GM19238 (cell line): ENCODE results near the gene LY6G5B.

Experiments used
- DNase-seq: peaks from one replicate; pipeline ENCODE4 v3.0.0; 2011; ENCODE audit warnings: low spot score; ENCODE audit not compliant: insufficient read length

The LY6G5B gene, protein sequence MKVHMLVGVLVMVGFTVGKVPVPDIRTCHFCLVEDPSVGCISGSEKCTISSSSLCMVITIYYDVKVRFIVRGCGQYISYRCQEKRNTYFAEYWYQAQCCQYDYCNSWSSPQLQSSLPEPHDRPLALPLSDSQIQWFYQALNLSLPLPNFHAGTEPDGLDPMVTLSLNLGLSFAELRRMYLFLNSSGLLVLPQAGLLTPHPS

DNA sequence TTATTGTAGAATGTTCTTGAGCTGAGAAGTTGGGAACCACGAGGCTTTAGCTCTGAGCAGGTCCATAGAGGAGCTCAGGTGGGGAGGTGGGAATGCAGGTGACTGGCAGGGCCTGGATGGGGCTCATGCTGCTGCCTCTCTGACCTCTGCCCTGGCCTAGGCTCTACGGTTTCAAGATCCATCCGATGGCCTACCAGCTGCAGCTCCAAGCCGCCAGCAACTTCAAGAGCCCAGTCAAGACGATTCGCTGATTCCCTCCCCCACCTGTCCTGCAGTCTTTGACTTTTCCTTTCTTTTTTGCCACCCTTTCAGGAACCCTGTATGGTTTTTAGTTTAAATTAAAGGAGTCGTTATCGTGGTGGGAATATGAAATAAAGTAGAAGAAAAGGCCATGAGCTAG, at the start of gene LY6G5B:
Gene LY6G5B (plus strand): TSS at position 301 of the 400 bp plus-strand sequence. CDS start 975 bp downstream, outside the sequence.
- no peak for DNase-seq

GRCh38 chr6:31620586-31621319, 49.0 kb upstream of the LY6G5B start, which contains the start of gene PRRC2A:
Gene PRRC2A (plus strand): TSS chr6:31620715. CDS start chr6:31622790, 2,075 bp downstream.
- peak; percentile 87 for DNase-seq

DNA sequence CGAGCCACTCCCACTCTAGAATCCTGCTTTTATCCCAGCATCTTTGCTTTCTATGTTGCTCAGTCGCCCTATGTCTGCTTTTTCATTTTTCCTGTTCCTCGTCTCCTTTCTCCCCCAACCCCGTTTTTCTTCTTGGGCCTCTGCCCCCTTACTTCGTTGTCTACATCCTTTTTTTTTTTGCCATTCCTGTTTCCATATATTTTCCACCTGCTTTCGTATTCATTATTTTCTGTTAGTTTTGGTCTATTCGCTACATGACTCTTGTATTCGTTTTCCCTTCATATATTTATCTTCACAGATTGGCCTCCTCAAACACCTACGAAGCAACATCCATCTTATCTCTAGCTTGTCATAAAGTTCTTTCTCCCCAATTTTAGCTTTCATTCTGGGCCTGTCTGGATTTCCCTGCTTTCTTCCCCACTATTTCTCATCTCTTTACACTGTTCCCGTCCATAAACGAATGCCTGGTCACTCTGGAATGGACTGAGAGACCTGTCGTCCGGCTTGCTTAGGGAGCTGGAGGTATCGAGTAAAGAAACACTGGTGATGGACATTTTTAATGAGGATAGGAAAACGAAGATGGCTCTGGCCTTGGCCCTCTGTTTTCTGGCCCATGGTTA, 48.3 kb upstream of the LY6G5B start:
- DNase-seq, result no peak

DNA sequence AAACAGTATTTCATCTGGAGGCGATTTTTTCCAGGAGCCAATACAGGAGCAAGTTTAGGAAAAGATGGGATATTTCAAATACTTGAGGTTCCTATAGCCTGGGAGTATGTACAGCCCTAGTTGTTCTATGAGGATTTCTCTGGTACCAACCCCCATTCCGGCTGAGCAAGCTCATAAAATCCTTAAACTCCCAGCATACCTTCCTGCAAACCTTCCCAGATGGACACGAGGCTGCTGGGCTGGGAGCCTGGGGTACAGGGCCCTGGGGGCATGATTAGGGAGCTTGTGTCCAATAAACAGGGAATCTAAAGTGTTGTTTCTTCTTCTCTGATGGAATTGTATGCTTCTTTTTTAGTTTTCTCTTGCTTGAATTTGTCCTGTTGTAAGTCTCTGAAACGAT, 47.8 kb upstream of the LY6G5B start:
- DNase-seq, result no peak

DNA sequence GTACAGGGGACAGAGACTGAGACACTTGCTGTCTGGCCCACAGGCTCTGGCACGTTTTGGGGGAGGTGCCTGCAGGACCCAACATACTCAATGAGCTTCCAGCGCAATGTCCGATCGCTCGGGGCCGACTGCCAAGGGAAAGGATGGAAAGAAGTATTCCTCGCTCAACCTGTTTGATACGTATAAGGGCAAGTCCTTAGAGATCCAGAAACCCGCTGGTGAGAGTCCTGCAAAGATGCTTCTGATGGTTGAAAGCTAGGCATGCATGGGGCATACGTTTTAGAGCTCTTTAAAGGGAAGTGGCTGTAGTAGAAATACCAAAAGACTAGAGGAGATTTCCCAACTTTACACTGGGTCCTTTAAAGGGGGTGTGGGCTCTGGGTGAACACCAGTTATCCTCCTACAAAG, 47.1 kb upstream of the LY6G5B start:
- DNase-seq, result no peak

GRCh38 chr6:31624070-31624469, 45.7 kb upstream of the LY6G5B start:
- DNase-seq, result no peak

- no peak for DNase-seq
Observed at GRCh38 chr6:31626952-31627351, 42.8 kb upstream of the LY6G5B start.

- no peak for DNase-seq
Observed at GRCh38 chr6:31627690-31628287, 42.0 kb upstream of the LY6G5B start.

GRCh38 chr6:31629014-31629413, 40.8 kb upstream of the LY6G5B start:
- DNase-seq, result no peak

GRCh38 chr6:31630177-31630934, 39.4 kb upstream of the LY6G5B start:
- DNase-seq, result no peak

- DNase-seq, result no peak
Observed at GRCh38 chr6:31631209-31631608, 38.6 kb upstream of the LY6G5B start.

DNA sequence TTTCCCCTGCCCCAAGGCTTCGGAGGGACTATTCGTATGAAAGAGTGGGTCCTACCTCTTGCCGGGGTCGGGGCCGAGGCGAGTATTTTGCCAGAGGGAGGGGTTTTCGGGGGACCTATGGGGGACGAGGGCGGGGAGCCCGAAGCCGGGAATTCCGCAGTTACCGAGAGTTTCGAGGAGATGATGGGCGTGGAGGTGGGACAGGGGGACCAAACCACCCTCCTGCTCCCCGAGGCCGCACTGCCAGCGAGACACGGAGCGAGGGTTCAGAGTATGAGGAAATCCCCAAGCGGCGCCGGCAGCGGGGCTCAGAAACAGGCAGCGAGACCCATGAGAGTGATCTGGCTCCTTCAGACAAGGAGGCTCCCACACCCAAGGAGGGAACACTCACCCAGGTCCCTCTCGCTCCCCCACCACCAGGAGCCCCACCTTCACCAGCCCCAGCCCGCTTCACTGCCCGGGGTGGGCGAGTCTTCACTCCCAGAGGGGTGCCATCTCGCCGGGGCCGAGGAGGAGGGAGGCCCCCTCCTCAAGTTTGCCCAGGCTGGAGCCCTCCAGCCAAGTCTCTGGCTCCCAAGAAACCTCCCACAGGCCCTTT, 38.0 kb upstream of the LY6G5B start:
- no peak for DNase-seq

DNA sequence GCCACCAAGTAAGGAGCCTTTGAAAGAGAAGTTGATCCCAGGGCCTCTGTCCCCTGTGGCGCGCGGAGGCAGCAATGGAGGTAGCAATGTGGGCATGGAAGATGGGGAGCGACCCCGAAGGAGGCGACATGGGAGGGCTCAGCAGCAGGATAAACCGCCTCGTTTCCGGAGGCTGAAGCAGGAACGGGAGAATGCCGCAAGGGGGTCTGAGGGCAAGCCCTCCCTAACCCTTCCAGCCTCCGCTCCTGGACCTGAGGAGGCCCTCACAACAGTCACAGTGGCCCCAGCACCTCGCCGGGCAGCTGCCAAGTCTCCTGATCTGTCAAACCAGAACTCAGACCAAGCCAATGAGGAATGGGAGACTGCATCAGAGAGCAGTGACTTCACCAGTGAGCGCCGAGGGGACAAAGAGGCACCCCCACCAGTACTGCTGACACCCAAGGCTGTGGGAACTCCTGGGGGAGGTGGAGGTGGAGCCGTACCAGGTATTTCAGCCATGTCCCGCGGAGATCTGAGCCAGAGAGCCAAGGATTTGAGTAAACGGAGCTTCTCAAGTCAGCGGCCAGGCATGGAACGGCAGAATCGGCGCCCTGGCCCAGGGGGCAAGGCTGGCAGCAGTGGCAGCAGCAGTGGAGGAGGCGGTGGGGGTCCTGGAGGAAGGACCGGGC, 37.4 kb upstream of the LY6G5B start:
- no peak for DNase-seq

- no peak for DNase-seq
Observed at GRCh38 chr6:31633447-31633846, 36.3 kb upstream of the LY6G5B start.

DNA sequence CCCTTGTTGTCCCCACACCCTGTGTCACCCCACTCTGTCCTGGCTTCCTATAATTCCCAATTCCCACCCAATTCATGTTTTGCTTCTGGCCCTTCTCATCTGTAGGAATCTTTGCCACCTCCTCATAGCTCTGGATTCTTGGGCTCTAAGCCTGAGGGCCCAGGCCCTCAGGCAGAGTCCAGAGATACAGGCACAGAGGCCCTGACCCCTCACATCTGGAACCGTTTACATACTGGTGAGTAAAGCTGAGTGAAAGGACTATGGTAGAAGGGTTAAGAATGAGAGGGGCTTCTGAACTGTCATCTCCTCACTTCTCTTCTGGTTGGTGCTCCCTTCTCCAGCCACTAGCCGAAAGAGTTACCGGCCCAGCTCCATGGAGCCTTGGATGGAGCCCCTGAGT, 35.6 kb upstream of the LY6G5B start:
- DNase-seq, result no peak

DNA sequence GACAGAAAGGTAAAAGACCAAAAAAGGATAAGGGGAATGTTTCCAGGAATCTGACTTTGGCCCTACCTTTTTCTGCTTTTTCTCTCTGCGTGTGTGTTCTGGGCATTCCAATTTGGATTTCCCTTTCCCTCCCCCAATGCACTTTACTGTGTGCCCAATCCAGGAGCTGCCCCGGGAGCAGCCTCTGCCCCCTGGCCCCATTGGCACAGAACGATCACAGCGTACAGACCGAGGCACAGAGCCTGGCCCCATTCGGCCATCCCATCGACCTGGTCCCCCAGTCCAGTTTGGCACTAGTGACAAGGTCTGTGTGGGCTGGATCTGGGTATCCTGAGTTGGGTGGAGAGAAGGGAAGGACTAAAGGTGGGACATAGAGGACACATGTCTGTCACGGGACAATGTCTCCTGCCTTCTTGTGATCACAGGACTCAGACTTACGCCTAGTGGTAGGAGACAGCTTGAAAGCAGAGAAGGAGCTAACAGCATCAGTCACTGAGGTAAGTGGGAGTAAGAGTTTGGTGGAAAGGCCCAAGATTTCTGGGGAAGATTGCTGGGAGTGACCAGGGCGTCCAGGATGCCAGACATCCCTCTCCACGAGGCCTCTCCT, 34.7 kb upstream of the LY6G5B start:
- no peak for DNase-seq

DNA sequence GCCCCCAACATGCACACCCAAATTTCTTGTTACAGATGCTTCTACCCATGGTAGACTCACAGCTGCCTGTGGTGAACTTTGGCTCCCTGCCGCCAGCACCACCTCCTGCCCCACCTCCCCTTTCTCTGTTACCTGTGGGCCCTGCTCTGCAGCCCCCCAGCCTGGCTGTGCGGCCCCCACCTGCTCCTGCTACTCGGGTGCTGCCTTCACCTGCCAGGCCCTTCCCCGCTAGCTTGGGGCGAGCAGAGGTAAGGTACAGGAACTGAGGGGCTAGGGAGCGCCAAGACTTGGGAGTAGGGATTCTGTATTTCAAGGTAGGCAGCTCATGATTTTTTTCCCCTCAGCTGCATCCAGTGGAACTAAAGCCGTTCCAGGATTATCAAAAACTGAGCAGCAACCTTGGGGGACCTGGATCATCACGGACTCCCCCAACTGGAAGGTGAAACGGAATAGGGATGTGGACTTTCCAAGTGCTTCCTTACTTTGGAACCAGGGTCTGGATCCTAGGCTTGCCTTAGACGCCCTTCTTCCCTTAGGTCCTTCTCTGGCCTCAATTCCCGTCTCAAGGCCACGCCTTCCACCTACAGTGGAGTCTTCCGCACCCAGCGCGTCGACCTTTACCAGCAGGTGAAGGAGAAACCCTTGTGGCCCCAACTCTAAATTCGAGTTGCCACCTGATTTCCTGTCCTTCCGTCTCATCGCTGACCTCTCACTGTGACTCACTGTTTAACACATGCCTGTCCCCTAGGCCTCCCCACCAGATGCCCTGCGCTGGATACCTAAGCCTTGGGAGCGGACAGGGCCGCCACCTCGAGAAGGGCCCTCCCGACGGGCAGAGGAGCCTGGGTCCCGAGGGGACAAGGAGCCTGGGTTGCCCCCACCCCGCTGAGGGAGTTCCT, 32.8 kb upstream of the LY6G5B start:
- no peak for DNase-seq

GRCh38 chr6:31639043-31639442, 30.7 kb upstream of the LY6G5B start:
- DNase-seq, result no peak

DNA sequence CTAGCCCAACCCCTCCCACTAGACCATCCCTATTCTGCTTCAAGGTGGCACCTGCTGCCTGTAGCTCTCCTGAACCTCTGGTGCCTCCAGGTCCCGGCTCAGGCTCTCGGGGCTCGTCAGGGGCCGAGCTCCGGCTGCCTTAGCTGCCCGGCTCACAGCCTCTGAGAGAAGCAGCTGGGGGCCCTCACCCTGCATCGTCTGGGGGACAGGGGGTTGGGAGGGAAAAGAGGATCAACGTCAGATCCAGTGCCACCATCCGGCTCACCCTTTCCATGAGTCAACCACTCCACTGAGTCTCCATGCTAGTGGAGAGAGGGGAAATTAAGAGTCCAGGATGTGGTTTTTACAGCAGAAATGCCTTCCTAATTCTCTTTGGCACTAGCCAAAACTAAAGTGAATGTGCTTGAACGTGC, 30.3 kb upstream of the LY6G5B start:
- no peak for DNase-seq
